OCI-LY3 (cell line): Measurements from ENCODE around the gene BLMH.

ENCODE experiments used
- H2AFZ ChIP-seq: fragments of 200-600, 300-600 bp; shearing (Covaris generic); 2 replicates; pipeline ENCODE4 v1.6.0; 2014; ENCODE audit warnings: antibody characterized with exemption, low read depth, low read length
- H3K27ac ChIP-seq: fragments of 200-600, 300-600 bp; sonication (generic); 2 replicates; pipeline ENCODE4 v1.5.1; 2014; ENCODE audit warnings: mild to moderate bottlenecking, low read length, moderate library complexity, mixed read lengths
- H3K27me3 ChIP-seq: fragments of 200-600, 300-600 bp; sonication (generic); 2 replicates; pipeline ENCODE4 v1.6.1; 2014; ENCODE audit warnings: low read depth, low read length, mixed read lengths
- H3K36me3 ChIP-seq: fragments of 200-600, 300-600 bp; sonication (generic); replicated peaks from 2 replicates; pipeline ENCODE3; 2014; ENCODE audit warnings: low read depth, low read length, mixed read lengths
- H3K4me1 ChIP-seq: fragments of 300-600, 200-600 bp; sonication (generic); 2 replicates; pipeline ENCODE4 v1.6.1; 2014; ENCODE audit warnings: low read length, mixed read lengths
- H3K4me2 ChIP-seq: fragments of 200-600, 300-600 bp; sonication (generic); 2 replicates; pipeline ENCODE4 v1.6.1; 2014; ENCODE audit warnings: low read length, mixed read lengths
- H3K4me3 ChIP-seq: fragments of 300-600, 200-600 bp; sonication (generic); 2 replicates; pipeline ENCODE4 v1.5.1; 2014; ENCODE audit warnings: antibody characterized with exemption, mild to moderate bottlenecking, low read length, moderate library complexity
- H3K79me2 ChIP-seq: fragments of 300-600, 200-600 bp; shearing (Covaris generic); 2 replicates; pipeline ENCODE4 v1.6.1; 2014; ENCODE audit warnings: mild to moderate bottlenecking, low read length, mixed read lengths
- H3K9ac ChIP-seq: fragments of 300-600, 200-600 bp; shearing (Covaris generic); 2 replicates; pipeline ENCODE4 v1.6.0; 2014; ENCODE audit warnings: mild to moderate bottlenecking, low read length, moderate library complexity
- H3K9me3 ChIP-seq: fragments of 200-600, 300-600 bp; shearing (Covaris generic); 2 replicates; pipeline ENCODE4 v1.6.1; 2014; ENCODE audit warnings: low read length, mixed read lengths; ENCODE audit not compliant: insufficient read depth
- H4K20me1 ChIP-seq: fragments of 200-600, 300-600 bp; sonication (generic); 2 replicates; pipeline ENCODE4 v1.6.1; 2016; ENCODE audit warnings: low read length, mixed read lengths; ENCODE audit not compliant: insufficient read depth
- EZH2phosphoT487 ChIP-seq: fragments of 200-600 bp; shearing (Covaris generic); IDR thresholded peaks from 2 replicates; pipeline ENCODE4 v1.6.1; 2018; ENCODE audit warnings: antibody characterized with exemption, mixed run types, low read depth
- TF ChIP-seq, protein P1 (sequence below): fragments of 200-600, 300-600 bp; sonication (generic); IDR thresholded peaks from 2 replicates; pipeline ENCODE4 v1.5.1; 2014; ENCODE audit warnings: antibody characterized with exemption, low read length, low read depth

BLMH gene

GRCh38 chr17:30263552-30264333 is 28.0 kb downstream of the BLMH start:
- Histone ChIP-seq H4K20me1 (no peaks in the 10 kb centered on the region; the same call in 1 of the 2 replicates), H3K27me3 (no peaks in the 10 kb centered on the region), H2AFZ (no peak overlapping the region), H3K36me3 (peaks cover 62% of the 10 kb centered on the region), H3K4me3 (no peak overlapping the region), H3K79me2 (no peaks in the 10 kb centered on the region), H3K9ac (no peak overlapping the region), H3K4me2 (no peak overlapping the region), H3K9me3 (no peaks in the 10 kb centered on the region), H3K4me1 (no peaks in the 10 kb centered on the region), H3K27ac (no peak overlapping the region)
- TF ChIP-seq, protein P1, sequence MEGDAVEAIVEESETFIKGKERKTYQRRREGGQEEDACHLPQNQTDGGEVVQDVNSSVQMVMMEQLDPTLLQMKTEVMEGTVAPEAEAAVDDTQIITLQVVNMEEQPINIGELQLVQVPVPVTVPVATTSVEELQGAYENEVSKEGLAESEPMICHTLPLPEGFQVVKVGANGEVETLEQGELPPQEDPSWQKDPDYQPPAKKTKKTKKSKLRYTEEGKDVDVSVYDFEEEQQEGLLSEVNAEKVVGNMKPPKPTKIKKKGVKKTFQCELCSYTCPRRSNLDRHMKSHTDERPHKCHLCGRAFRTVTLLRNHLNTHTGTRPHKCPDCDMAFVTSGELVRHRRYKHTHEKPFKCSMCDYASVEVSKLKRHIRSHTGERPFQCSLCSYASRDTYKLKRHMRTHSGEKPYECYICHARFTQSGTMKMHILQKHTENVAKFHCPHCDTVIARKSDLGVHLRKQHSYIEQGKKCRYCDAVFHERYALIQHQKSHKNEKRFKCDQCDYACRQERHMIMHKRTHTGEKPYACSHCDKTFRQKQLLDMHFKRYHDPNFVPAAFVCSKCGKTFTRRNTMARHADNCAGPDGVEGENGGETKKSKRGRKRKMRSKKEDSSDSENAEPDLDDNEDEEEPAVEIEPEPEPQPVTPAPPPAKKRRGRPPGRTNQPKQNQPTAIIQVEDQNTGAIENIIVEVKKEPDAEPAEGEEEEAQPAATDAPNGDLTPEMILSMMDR = no peak
- no peak for TF ChIP-seq EZH2phosphoT487

GRCh38 chr17:30256756-30257506 is 34.8 kb downstream of the BLMH start:
- H3K4me3 ChIP-seq = no peak overlapping the region
- no peaks in the 10 kb centered on the region for H3K79me2 ChIP-seq
- H3K27me3 ChIP-seq = no peaks in the 10 kb centered on the region
- no peak overlapping the region for H3K27ac ChIP-seq
- H3K4me1 ChIP-seq = no peaks in the 10 kb centered on the region
- H4K20me1 ChIP-seq = no peaks in the 10 kb centered on the region; the same call in 1 of the 2 replicates
- no peak overlapping the region for H3K4me2 ChIP-seq
- H3K9ac ChIP-seq = no peak overlapping the region
- H3K36me3 ChIP-seq = peaks cover 52% of the 10 kb centered on the region
- no peak overlapping the region for H2AFZ ChIP-seq
- H3K9me3 ChIP-seq = no peaks in the 10 kb centered on the region
- TF ChIP-seq, protein P1 = no peak
- TF ChIP-seq EZH2phosphoT487 = no peak

DNA sequence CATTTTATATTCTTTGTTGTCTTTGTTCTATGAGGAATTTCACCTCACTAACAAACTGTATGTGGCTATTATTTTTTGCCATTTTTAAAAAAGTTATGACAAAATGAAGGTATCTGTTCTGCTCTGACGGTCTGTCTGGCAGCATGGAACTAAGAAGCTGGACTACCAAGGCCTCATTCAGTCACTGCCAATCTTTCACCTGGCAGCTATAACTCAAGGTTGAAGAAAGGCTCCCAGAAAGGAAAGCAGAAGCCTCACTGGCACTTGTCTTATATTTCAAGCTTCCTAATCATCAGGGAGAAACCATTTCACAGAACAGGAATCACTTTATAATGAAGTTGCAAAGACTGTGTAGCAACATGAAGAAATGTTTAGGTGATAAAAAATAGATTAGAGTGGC is 37.6 kb downstream of the BLMH start:
- no peak overlapping the region for H3K9ac ChIP-seq
- no peaks in the 10 kb centered on the region for H3K9me3 ChIP-seq
- H3K36me3 ChIP-seq = peaks cover 37% of the 10 kb centered on the region

More for the DNA sequence above, 37.6 kb downstream of the BLMH start:
- Histone ChIP-seq H3K4me3 (no peak overlapping the region), H2AFZ (no peak overlapping the region), H3K27ac (no peak overlapping the region), H3K79me2 (no peaks in the 10 kb centered on the region), H3K27me3 (no peaks in the 10 kb centered on the region), H4K20me1 (no peaks in the 10 kb centered on the region; the same call in 1 of the 2 replicates), H3K4me1 (no peaks in the 10 kb centered on the region), H3K4me2 (no peak overlapping the region)
- TF ChIP-seq EZH2phosphoT487 = no peak
- TF ChIP-seq, protein P1 = no peak
